ENCODE results near the gene NTM.

Gene NTM

DNA sequence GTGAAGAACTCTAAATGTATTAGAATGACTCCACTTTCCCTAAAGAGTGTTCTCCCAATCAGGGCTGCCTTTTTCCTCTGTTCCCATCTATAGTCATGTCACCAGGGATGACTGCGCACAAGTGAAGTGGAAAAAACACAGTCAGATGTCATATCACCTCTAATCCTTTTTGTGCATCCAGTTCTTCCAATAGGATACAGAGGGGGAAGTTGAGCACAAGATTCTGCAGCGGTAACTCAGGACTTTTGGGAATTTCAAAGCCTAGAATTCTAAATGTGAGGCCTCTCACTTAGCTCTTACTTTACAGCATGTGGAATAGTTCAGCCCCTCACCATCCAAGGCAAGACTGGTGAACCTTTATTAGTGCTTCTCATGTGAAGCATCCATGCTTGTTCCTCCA, 602.6 kb downstream of the NTM start:
- POLR2A ChIA-PET, result no interaction called here

DNA sequence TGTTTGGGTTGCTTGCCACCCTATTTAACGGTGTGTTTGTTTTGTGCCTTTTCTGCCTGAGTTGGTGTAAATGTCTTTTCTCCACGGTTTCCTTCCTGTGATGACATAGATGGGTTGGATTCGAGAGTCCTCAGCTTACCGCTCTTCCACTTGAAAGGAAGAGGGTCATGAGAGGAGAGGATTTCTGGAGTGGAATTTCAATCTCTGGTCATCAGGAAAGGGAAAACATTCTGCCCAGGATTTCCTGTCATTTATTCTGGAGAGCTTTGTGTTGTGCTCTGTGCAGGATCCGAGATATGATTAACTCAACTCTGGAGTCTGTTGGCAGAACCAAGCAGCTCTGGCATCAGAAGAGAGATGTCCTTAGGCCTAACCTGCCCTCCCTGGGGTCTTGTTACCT, 605.2 kb downstream of the NTM start:
- Histone ChIP-seq H3K9me3 (ENCODE audit: control insufficient read depth, insufficient read depth, low read depth, low read length) (no peaks in the 10 kb centered on the region), H3K27ac (ENCODE audit: extremely low read depth, low read depth, low read length) (no peak overlapping the region), H3K36me3 (ENCODE audit: control insufficient read depth in 2 of 2, insufficient read depth in 1 of 2, low read length in 2 of 2) (no peaks in the 10 kb centered on the region), H3K4me3 (ENCODE audit: low read depth, low read length) (no peak overlapping the region), H3K4me1 (ENCODE audit: control insufficient read depth, insufficient read depth, low read length) (no peaks in the 10 kb centered on the region)
- ChIA-PET POLR2A (no interaction called here), CTCF (interaction anchor here (0.6 kb wide), 2 partner anchors 124 to 937 kb away, joined by 3 read pairs; no protein-coding TSS in a partner anchor)
- TF ChIP-seq ZNF785 (tag by site-specific recombination; IDR thresholded peaks at IDR 0.05) (no peak), ZNF211 (tag by site-specific recombination; IDR thresholded peaks at IDR 0.05; ENCODE audit: low read depth) (no peak)

More for the DNA sequence above, 602.6 kb downstream of the NTM start:
- Histone ChIP-seq H3K36me3 (ENCODE audit: control insufficient read depth in 2 of 2, insufficient read depth in 1 of 2, low read length in 2 of 2) (no peaks in the 10 kb centered on the region), H3K9me3 (ENCODE audit: control insufficient read depth, insufficient read depth, low read depth, low read length) (no peaks in the 10 kb centered on the region), H3K4me1 (ENCODE audit: control insufficient read depth, insufficient read depth, low read length) (no peaks in the 10 kb centered on the region), H3K4me3 (ENCODE audit: low read depth, low read length) (no peak overlapping the region), H3K27ac (ENCODE audit: extremely low read depth, low read depth, low read length) (no peak overlapping the region)
- TF ChIP-seq ZNF121 (tag by site-specific recombination; IDR thresholded peaks at IDR 0.05), result no peak
- TF ChIP-seq ZNF433 (tag by site-specific recombination; IDR thresholded peaks at IDR 0.05; ENCODE audit: low read depth), result no peak
- TF ChIP-seq ZSCAN23 (tag by site-specific recombination; IDR thresholded peaks at IDR 0.05), result no peak
- no peak for TF ChIP-seq ZNF114 (tag by site-specific recombination; IDR thresholded peaks at IDR 0.05)
- TF ChIP-seq ZNF558 (tag by site-specific recombination; IDR thresholded peaks at IDR 0.05), result no peak
- no peak for TF ChIP-seq ZNF2 (tag by site-specific recombination; IDR thresholded peaks at IDR 0.05)
- CTCF ChIA-PET, result no interaction called here

DNA sequence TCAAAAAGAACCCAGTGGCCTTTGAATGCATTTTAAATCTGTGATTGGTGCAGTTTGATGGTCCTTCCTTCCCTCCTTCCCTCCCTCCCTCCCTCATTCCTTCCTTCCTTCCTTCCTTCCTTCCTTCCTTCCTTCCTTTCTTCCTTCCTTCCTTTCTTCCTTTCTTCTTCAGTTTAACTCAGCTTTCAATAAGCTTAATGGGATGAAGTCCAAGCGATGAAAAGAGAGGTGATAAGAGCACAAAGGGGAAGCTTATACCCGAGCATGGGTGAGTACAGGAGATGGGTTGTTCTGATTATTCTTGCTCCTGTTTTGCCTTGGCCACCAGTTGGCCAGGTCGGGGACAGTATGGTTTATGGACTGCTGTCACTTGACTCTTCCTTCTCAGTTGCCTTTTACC, 605.6 kb downstream of the NTM start:
- POLR2A ChIA-PET, result no interaction called here
- TF ChIP-seq, protein P1, sequence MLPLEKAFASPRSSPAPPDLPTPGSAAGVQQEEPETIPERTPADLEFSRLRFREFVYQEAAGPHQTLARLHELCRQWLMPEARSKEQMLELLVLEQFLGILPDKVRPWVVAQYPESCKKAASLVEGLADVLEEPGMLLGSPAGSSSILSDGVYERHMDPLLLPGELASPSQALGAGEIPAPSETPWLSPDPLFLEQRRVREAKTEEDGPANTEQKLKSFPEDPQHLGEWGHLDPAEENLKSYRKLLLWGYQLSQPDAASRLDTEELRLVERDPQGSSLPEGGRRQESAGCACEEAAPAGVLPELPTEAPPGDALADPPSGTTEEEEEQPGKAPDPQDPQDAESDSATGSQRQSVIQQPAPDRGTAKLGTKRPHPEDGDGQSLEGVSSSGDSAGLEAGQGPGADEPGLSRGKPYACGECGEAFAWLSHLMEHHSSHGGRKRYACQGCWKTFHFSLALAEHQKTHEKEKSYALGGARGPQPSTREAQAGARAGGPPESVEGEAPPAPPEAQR (tag by site-specific recombination; IDR thresholded peaks at IDR 0.05), result no peak
- TF ChIP-seq, protein P2, sequence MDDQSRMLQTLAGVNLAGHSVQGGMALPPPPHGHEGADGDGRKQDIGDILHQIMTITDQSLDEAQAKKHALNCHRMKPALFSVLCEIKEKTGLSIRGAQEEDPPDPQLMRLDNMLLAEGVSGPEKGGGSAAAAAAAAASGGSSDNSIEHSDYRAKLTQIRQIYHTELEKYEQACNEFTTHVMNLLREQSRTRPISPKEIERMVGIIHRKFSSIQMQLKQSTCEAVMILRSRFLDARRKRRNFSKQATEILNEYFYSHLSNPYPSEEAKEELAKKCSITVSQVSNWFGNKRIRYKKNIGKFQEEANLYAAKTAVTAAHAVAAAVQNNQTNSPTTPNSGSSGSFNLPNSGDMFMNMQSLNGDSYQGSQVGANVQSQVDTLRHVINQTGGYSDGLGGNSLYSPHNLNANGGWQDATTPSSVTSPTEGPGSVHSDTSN (CRISPR knock-in tag; IDR thresholded peaks at IDR 0.05), result no peak
- TF ChIP-seq ZNF600 (tag by site-specific recombination; IDR thresholded peaks at IDR 0.05), result no peak
- TF ChIP-seq, protein P3, sequence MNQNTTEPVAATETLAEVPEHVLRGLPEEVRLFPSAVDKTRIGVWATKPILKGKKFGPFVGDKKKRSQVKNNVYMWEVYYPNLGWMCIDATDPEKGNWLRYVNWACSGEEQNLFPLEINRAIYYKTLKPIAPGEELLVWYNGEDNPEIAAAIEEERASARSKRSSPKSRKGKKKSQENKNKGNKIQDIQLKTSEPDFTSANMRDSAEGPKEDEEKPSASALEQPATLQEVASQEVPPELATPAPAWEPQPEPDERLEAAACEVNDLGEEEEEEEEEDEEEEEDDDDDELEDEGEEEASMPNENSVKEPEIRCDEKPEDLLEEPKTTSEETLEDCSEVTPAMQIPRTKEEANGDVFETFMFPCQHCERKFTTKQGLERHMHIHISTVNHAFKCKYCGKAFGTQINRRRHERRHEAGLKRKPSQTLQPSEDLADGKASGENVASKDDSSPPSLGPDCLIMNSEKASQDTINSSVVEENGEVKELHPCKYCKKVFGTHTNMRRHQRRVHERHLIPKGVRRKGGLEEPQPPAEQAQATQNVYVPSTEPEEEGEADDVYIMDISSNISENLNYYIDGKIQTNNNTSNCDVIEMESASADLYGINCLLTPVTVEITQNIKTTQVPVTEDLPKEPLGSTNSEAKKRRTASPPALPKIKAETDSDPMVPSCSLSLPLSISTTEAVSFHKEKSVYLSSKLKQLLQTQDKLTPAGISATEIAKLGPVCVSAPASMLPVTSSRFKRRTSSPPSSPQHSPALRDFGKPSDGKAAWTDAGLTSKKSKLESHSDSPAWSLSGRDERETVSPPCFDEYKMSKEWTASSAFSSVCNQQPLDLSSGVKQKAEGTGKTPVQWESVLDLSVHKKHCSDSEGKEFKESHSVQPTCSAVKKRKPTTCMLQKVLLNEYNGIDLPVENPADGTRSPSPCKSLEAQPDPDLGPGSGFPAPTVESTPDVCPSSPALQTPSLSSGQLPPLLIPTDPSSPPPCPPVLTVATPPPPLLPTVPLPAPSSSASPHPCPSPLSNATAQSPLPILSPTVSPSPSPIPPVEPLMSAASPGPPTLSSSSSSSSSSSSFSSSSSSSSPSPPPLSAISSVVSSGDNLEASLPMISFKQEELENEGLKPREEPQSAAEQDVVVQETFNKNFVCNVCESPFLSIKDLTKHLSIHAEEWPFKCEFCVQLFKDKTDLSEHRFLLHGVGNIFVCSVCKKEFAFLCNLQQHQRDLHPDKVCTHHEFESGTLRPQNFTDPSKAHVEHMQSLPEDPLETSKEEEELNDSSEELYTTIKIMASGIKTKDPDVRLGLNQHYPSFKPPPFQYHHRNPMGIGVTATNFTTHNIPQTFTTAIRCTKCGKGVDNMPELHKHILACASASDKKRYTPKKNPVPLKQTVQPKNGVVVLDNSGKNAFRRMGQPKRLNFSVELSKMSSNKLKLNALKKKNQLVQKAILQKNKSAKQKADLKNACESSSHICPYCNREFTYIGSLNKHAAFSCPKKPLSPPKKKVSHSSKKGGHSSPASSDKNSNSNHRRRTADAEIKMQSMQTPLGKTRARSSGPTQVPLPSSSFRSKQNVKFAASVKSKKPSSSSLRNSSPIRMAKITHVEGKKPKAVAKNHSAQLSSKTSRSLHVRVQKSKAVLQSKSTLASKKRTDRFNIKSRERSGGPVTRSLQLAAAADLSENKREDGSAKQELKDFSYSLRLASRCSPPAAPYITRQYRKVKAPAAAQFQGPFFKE (tag by site-specific recombination; IDR thresholded peaks at IDR 0.05; ENCODE audit: borderline replicate concordance), result no peak
- no peak for TF ChIP-seq ZNF19 (tag by site-specific recombination; IDR thresholded peaks at IDR 0.05; ENCODE audit: low read depth)
- TF ChIP-seq ZNF112 (tag by site-specific recombination; IDR thresholded peaks at IDR 0.05), result no peak
- no peak for TF ChIP-seq FEZF1 (tag by site-specific recombination; IDR thresholded peaks at IDR 0.05)
- no peak for TF ChIP-seq REPIN1 (tag by site-specific recombination; IDR thresholded peaks at IDR 0.05; ENCODE audit: low read depth)
- TF ChIP-seq ZNF48 (tag by site-specific recombination; IDR thresholded peaks at IDR 0.05), result no peak
- TF ChIP-seq, protein P4, sequence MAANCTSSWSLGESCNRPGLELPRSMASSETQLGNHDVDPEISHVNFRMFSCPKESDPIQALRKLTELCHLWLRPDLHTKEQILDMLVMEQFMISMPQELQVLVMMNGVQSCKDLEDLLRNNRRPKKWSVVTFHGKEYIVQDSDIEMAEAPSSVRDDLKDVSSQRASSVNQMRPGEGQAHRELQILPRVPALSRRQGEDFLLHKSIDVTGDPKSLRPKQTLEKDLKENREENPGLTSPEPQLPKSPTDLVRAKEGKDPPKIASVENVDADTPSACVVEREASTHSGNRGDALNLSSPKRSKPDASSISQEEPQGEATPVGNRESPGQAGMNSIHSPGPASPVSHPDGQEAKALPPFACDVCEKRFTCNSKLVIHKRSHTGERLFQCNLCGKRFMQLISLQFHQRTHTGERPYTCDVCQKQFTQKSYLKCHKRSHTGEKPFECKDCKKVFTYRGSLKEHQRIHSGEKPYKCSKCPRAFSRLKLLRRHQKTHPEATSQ (tag by site-specific recombination; IDR thresholded peaks at IDR 0.05), result no peak
- TF ChIP-seq, protein P5, sequence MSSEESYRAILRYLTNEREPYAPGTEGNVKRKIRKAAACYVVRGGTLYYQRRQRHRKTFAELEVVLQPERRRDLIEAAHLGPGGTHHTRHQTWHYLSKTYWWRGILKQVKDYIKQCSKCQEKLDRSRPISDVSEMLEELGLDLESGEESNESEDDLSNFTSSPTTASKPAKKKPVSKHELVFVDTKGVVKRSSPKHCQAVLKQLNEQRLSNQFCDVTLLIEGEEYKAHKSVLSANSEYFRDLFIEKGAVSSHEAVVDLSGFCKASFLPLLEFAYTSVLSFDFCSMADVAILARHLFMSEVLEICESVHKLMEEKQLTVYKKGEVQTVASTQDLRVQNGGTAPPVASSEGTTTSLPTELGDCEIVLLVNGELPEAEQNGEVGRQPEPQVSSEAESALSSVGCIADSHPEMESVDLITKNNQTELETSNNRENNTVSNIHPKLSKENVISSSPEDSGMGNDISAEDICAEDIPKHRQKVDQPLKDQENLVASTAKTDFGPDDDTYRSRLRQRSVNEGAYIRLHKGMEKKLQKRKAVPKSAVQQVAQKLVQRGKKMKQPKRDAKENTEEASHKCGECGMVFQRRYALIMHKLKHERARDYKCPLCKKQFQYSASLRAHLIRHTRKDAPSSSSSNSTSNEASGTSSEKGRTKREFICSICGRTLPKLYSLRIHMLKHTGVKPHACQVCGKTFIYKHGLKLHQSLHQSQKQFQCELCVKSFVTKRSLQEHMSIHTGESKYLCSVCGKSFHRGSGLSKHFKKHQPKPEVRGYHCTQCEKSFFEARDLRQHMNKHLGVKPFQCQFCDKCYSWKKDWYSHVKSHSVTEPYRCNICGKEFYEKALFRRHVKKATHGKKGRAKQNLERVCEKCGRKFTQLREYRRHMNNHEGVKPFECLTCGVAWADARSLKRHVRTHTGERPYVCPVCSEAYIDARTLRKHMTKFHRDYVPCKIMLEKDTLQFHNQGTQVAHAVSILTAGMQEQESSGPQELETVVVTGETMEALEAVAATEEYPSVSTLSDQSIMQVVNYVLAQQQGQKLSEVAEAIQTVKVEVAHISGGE (tag by site-specific recombination; conservative IDR thresholded peaks at IDR 0.05; ENCODE audit: low read depth), result no peak

More for the DNA sequence above, 605.6 kb downstream of the NTM start:
- H3K9me3 ChIP-seq (ENCODE audit: control insufficient read depth, insufficient read depth, low read depth, low read length), result no peaks in the 10 kb centered on the region
- CTCF ChIA-PET, result no interaction called here
- no peaks in the 10 kb centered on the region for H3K36me3 ChIP-seq (ENCODE audit: control insufficient read depth in 2 of 2, insufficient read depth in 1 of 2, low read length in 2 of 2)
- no peaks in the 10 kb centered on the region; the same call in 1 of the 2 replicates for H3K4me1 ChIP-seq (ENCODE audit: control insufficient read depth, insufficient read depth, low read length)
- no peak overlapping the region for H3K4me3 ChIP-seq (ENCODE audit: low read depth, low read length)
- H3K27ac ChIP-seq (ENCODE audit: extremely low read depth, low read depth, low read length), result no peak overlapping the region

Data from HEK293 (cell line).